OCI-LY3 (cell line): Measurements from ENCODE around the gene SLC52A1.

Experiments
- EZH2phosphoT487 ChIP-seq: fragments of 200-600 bp; shearing (Covaris generic); IDR thresholded peaks from 2 replicates; pipeline ENCODE4 v1.6.1; 2018; ENCODE audit warnings: antibody characterized with exemption, mixed run types, low read depth
- TF ChIP-seq, protein P1 (sequence below): fragments of 200-600, 300-600 bp; sonication (generic); IDR thresholded peaks from 2 replicates; pipeline ENCODE4 v1.5.1; 2014; ENCODE audit warnings: antibody characterized with exemption, low read length, low read depth

- TF ChIP-seq, protein P1, sequence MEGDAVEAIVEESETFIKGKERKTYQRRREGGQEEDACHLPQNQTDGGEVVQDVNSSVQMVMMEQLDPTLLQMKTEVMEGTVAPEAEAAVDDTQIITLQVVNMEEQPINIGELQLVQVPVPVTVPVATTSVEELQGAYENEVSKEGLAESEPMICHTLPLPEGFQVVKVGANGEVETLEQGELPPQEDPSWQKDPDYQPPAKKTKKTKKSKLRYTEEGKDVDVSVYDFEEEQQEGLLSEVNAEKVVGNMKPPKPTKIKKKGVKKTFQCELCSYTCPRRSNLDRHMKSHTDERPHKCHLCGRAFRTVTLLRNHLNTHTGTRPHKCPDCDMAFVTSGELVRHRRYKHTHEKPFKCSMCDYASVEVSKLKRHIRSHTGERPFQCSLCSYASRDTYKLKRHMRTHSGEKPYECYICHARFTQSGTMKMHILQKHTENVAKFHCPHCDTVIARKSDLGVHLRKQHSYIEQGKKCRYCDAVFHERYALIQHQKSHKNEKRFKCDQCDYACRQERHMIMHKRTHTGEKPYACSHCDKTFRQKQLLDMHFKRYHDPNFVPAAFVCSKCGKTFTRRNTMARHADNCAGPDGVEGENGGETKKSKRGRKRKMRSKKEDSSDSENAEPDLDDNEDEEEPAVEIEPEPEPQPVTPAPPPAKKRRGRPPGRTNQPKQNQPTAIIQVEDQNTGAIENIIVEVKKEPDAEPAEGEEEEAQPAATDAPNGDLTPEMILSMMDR: no peak
- TF ChIP-seq EZH2phosphoT487: no peak
Measured at GRCh38 chr17:4998732-4999429, 36.3 kb downstream of the SLC52A1 start.
